Adipocyte (in vitro differentiated cells): ENCODE measurements around the gene BBS4.
A peak's percentile ranks its signal among the peaks of the same experiment; 100 is the strongest.
"Not testable (repeated sequence)": the region's sequence is repeated elsewhere in the genome, so short reads cannot be mapped to it uniquely, and the experiment has no call there.

ENCODE experiments used
- DNase-seq: peaks from one replicate; pipeline ENCODE4 v3.0.0-alpha.2; 2015; ENCODE audit warnings: low read depth
- H3K27me3 ChIP-seq: replicated peaks from 2 replicates; pipeline ENCODE4 v1.7.0; 2013; ENCODE audit warnings: mild to moderate bottlenecking, low read length, moderate library complexity; ENCODE audit not compliant: control insufficient read depth, insufficient read depth
- H3K36me3 ChIP-seq: 2 replicates; pipeline ENCODE4 v1.7.0; 2013; ENCODE audit warnings: low read length, mild to moderate bottlenecking, moderate library complexity; ENCODE audit not compliant: control insufficient read depth, insufficient read depth, severe bottlenecking
- H3K4me1 ChIP-seq: 2 replicates; pipeline ENCODE4 v1.7.0; 2013; ENCODE audit warnings: mild to moderate bottlenecking, low read length, moderate library complexity; ENCODE audit not compliant: control insufficient read depth, insufficient read depth
- H3K4me3 ChIP-seq: 2 replicates; pipeline ENCODE4 v1.7.0; 2013; ENCODE audit warnings: mild to moderate bottlenecking, low read length, moderate library complexity
- H3K9ac ChIP-seq: 2 replicates; pipeline ENCODE4 v1.7.0; 2013; ENCODE audit warnings: mild to moderate bottlenecking, low read length, moderate library complexity
- H3K9me3 ChIP-seq: 2 replicates; pipeline ENCODE4 v1.7.0; 2013; ENCODE audit warnings: mild to moderate bottlenecking, low read length, moderate library complexity; ENCODE audit not compliant: control insufficient read depth

Gene BBS4

GRCh38 chr15:72685925-72686794 is at the start of gene BBS4, which contains the start of gene HIGD2B:
TSS of gene BBS4 (plus strand) at chr15:72686207. CDS start at chr15:72686228, 21 bp downstream.
TSS of gene HIGD2B (minus strand) at chr15:72686182. CDS start at chr15:72676374, 9,808 bp downstream.
- Histone ChIP-seq H3K27me3 (no peaks in the 10 kb centered on the region), H3K4me3 (peak within 1 kb of the TSS; percentile 90), H3K4me1 (peaks cover 7% of the 10 kb centered on the region), H3K9me3 (no peaks in the 10 kb centered on the region), H3K36me3 (no peaks in the 10 kb centered on the region), H3K9ac (peak within 1 kb of the TSS; percentile 89)
- peak; percentile 93 for DNase-seq

DNA sequence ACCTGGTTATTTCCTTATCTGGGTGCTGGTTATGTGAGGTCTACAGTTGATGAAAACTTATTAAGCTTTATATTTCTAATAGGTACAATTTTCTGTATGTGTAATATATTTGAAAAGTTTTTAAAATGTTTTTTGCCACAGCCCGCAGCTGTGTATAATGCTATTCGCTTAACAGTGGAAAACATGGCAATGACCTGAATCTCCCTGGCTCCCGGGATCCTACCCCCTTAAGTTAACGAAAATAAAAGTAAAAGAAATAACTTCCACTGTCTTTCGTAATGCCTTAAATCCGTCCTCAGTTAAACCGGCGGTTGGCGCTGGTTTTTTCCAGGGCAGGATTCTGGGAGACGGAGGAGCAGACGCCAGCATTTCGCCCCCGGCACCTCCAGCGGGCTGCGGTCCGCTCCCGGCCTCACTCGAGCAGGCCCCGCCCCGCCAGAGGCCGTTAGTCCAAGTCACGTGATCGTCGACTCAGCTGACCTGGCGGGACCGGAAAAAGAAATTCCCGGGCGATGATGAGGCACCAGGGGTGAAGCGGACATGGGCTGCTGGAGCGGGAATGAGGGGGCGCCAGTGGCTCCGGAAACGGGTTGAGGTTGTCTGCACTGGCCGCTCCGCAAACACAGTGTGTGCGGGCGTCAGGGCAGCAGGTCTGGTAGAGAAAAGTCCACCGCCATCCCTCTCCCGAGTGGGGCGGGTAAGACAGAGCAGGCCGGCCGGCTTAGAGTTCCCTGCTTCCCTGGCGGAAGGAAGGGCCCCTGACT is 49.3 kb upstream of the BBS4 start:
- DNase-seq, result peak; percentile 85
- H3K9ac ChIP-seq, H3K9me3 ChIP-seq, H3K36me3 ChIP-seq, H3K27me3 ChIP-seq, H3K4me1 ChIP-seq: not testable (repeated sequence)
- H3K4me3 ChIP-seq, result peak overlapping the region; percentile 54

GRCh38 chr15:72639759-72640483 is 46.1 kb upstream of the BBS4 start:
- not testable (repeated sequence) for H3K9ac ChIP-seq, H3K4me3 ChIP-seq, DNase-seq, H3K27me3 ChIP-seq, H3K9me3 ChIP-seq, H3K4me1 ChIP-seq, H3K36me3 ChIP-seq

DNA sequence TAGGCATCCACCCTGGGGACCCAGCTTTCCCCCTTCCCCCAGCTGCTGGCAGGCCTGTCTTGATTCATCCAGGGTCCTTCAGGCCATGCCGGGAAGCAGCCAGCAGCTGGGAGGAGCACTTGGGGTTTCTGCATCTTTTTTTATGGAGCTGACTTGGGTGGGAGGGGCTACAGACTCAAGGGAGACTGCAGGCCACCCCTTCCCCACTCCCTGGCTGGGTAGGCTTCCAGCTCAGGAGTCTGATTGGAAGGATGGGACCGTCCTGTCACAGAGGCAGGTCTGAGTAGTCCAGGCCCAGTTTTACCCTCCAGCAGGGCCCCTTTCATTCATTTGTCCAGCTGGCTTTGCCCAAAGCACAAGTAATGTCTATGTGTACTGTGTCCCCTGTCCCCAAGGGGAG is 43.7 kb upstream of the BBS4 start:
- not testable (repeated sequence) for H3K9ac ChIP-seq, H3K4me1 ChIP-seq, H3K9me3 ChIP-seq, H3K4me3 ChIP-seq, H3K27me3 ChIP-seq, DNase-seq, H3K36me3 ChIP-seq

DNA sequence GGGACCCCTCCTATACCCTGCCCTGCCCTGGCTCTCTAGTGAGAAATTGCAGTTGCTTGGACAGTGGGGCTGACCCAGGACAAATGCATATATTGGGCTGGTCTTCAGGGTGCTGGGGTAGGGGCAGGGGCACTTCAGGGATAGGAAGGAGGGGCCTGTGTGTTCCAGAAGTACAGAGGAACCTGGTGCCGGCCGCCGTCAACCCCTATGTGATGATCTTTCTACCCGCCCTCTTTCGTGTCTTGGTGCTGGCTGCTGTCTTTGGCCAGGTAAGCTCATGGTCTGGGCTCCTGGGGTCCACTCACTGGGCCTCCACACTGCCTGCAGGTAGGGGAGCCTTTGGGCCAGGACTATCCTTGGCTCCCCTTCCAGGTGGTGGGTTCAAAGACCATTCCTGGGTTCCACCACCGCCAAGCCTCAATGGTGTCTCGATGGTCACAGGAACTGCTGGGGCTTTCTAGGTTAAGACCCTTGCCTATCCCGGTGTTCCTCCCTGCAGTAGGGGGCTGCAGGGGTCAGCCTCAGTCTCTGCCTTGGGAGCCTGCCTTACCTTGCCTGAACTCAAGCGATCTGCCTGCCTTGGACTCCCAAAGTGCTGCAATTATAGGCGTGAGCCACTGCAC is 37.3 kb upstream of the BBS4 start:
- H3K4me1 ChIP-seq, H3K9ac ChIP-seq, H3K4me3 ChIP-seq, H3K27me3 ChIP-seq, H3K9me3 ChIP-seq, DNase-seq, H3K36me3 ChIP-seq: not testable (repeated sequence)

DNA sequence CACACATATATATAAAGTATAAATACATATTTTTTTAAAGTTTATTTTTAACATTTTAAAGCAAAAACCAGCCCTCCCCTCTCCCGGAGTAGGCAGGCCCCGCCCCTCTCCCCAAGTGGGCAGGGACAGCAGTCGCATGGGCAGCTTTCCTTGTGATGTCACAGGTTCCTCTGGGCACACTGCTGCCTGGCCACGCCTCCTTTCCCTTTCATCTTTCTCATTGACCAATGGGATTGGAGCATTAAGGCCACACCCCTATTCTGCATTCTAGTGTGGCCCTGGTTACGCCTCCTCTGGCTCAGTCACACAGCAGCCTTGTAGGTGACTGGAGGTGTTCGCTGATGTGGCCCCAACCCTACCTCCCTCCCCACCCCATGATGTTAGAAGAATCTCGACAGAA is 31.6 kb upstream of the BBS4 start, which contains the start of gene GOLGA6B:
GOLGA6B (plus strand) TSS at position 301 of the 400 bp plus-strand sequence; CDS start at position 342, 41 bp downstream.
- H3K9ac ChIP-seq, H3K36me3 ChIP-seq, H3K4me1 ChIP-seq, DNase-seq, H3K27me3 ChIP-seq, H3K9me3 ChIP-seq, H3K4me3 ChIP-seq: not testable (repeated sequence)

DNA sequence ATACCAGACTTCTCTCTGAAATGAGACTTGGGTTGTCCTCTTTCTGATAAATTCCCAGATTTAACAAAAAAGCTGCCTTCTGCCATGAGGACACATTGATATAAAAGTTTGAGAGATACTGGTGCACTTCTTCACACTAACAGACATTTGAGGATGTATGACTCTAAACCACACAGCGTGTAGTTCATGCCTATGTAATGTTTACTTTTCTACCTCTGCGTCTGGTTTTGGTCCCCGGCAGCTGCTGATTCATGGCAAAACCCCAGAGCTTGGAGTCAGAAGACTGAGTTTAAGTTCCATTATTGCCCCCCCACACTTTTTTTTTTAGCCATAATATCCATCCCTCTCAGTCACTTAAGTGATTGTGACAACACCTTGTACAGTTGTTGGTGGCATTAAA is 30.0 kb upstream of the BBS4 start:
- not testable (repeated sequence) for H3K4me3 ChIP-seq, DNase-seq, H3K4me1 ChIP-seq, H3K27me3 ChIP-seq, H3K9ac ChIP-seq, H3K9me3 ChIP-seq, H3K36me3 ChIP-seq

- not testable (repeated sequence) for DNase-seq, H3K4me1 ChIP-seq, H3K36me3 ChIP-seq, H3K9me3 ChIP-seq, H3K27me3 ChIP-seq, H3K9ac ChIP-seq, H3K4me3 ChIP-seq
Observed at GRCh38 chr15:72661081-72661480, 24.9 kb upstream of the BBS4 start.

DNA sequence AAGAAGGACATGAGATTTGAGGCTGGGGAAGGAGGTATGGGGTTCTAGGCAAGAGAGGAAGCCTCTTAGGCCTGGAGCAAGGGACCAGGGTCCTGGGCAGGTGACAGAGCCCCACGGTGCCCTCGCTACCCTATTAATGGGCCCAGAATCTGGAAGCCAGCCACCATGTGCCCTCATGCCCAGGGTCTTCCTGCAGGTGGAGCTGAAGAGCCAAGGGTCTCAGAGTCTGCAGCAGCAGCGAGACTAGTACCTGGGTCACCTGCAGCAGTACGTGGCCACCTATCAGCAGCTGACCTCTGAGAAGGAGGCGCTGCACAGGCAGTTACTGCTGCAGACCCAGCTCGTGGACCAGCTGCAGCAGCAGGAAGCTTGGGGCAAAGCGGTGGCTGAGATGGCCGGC is 22.1 kb upstream of the BBS4 start:
- H3K4me1 ChIP-seq, H3K36me3 ChIP-seq, H3K9ac ChIP-seq, H3K4me3 ChIP-seq, H3K9me3 ChIP-seq, H3K27me3 ChIP-seq, DNase-seq: not testable (repeated sequence)

- not testable (repeated sequence) for H3K36me3 ChIP-seq, H3K9ac ChIP-seq, H3K4me1 ChIP-seq, DNase-seq, H3K4me3 ChIP-seq, H3K27me3 ChIP-seq, H3K9me3 ChIP-seq
Observed at GRCh38 chr15:72665706-72666105, 20.3 kb upstream of the BBS4 start.

DNA sequence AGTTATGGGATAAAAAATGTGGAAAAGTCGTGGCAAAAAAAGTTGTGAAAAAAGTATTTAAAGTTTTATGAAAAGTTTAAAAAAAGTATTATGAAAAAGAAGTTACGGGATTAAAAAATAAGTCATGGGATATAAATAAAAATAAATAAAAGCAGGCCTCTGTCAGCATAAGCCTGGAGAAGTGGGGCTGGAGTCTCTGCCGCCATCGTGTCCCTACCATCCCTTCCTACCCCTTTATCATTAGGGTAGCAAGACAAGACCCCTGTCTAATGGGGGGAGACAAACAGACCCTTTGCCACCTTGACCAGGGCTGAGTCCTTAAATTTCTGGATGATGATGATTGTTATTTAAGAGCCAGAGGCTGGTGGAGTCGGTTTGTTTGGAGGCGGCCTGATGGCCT is 16.2 kb upstream of the BBS4 start:
- not testable (repeated sequence) for DNase-seq, H3K9me3 ChIP-seq, H3K9ac ChIP-seq, H3K36me3 ChIP-seq, H3K4me1 ChIP-seq, H3K4me3 ChIP-seq
- peaks cover 16% of the 10 kb centered on the region for H3K27me3 ChIP-seq
